Fibroblast of the aortic adventitia (primary cell): ENCODE data around the gene CHD6. TPM values are rescaled to one million over a fixed set of nuclear protein-coding genes. Genes with fewer than 3 reads are reported as not detected.

Experiments used
- DNase-seq: peaks from one replicate; pipeline ENCODE4 v3.0.0-alpha.2; 2010; ENCODE audit warnings: low read depth
- H3K4me3 ChIP-seq: 2 replicates; pipeline ENCODE4 v1.5.1; 2011; ENCODE audit warnings: low read depth, mild to moderate bottlenecking, control low read depth, low read length, moderate library complexity
- total RNA-seq: library from RNA; depleted of rRNA; stranded (reverse); fragments of >200 nt; gene quantifications from 2 replicates; pipeline ENCODE4 v1.2.3, GENCODE V29; 2012; ENCODE audit warnings: low replicate concordance
- TF ChIP-seq, protein P1 (sequence below): IDR thresholded peaks from 2 replicates; pipeline ENCODE4 v1.5.1; 2011; ENCODE audit warnings: mild to moderate bottlenecking, low read length, control low read depth, inconsistent platforms; ENCODE audit not compliant: insufficient read depth

The CHD6 gene
- total RNA-seq, 1 donor, result 29.7 TPM

- H3K4me3 ChIP-seq, result no peak overlapping the region
- DNase-seq, result no peak
- TF ChIP-seq, protein P1, sequence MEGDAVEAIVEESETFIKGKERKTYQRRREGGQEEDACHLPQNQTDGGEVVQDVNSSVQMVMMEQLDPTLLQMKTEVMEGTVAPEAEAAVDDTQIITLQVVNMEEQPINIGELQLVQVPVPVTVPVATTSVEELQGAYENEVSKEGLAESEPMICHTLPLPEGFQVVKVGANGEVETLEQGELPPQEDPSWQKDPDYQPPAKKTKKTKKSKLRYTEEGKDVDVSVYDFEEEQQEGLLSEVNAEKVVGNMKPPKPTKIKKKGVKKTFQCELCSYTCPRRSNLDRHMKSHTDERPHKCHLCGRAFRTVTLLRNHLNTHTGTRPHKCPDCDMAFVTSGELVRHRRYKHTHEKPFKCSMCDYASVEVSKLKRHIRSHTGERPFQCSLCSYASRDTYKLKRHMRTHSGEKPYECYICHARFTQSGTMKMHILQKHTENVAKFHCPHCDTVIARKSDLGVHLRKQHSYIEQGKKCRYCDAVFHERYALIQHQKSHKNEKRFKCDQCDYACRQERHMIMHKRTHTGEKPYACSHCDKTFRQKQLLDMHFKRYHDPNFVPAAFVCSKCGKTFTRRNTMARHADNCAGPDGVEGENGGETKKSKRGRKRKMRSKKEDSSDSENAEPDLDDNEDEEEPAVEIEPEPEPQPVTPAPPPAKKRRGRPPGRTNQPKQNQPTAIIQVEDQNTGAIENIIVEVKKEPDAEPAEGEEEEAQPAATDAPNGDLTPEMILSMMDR, result no peak
These were observed 67.0 kb downstream of the CHD6 start for GRCh38 chr20:41551011-41551705.

DNA sequence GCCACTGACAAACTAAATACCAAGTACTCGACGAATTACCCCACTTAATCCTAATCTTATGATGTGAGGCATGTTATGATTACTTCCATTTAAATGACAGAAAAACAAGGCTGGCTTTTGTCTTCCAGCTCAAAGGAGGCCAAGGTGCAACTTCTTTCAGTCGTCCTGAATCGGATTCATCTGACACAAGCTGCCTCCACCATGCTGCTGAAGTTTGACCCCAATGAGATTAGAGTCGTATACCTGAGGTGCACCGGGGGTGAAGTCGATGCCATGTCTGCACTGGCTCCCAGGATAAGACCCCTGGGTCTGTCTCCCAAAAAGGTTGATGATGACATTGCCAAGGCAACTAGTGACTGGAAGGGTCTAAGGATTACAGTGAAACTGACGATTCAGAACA lies 71.0 kb downstream of the CHD6 start:
- H3K4me3 ChIP-seq, result no peak overlapping the region
- TF ChIP-seq, protein P1, result no peak
- no peak for DNase-seq

GRCh38 chr20:41546535-41546934 lies 71.6 kb downstream of the CHD6 start:
- no peak overlapping the region for H3K4me3 ChIP-seq
- TF ChIP-seq, protein P1, result no peak
- DNase-seq, result no peak

- no peak overlapping the region for H3K4me3 ChIP-seq
- TF ChIP-seq, protein P1, result no peak
- no peak for DNase-seq
These were observed 73.7 kb downstream of the CHD6 start for GRCh38 chr20:41544472-41544871.

DNA sequence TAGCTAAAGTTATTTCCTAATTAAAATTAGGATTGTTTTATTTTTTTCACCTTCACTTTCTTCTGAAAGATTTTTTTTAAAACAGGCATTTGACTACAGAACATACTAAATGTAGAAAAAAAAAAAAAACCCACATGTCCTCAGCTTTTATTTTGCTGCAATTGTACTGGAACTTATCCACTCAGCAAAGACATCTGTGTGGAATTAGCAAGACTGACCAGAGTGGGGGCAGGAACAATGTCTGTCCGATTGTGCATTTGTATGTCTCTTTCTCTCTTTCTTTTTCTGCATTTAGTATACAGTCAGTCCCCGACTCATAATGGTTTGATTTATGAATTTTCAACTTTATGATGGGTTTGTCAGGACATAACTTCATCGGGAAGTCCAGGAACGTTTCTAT lies 77.3 kb downstream of the CHD6 start:
- no peak overlapping the region for H3K4me3 ChIP-seq
- peak; percentile 37 for DNase-seq
- TF ChIP-seq, protein P1, result no peak

- no peak for DNase-seq
- TF ChIP-seq, protein P1, result no peak
- no peak overlapping the region for H3K4me3 ChIP-seq
These were observed 77.7 kb downstream of the CHD6 start for GRCh38 chr20:41540459-41540858.
